HG03135 (cell line): ENCODE measurements around the gene PAXIP1.
"Not testable (repeated sequence)": the region's sequence is repeated elsewhere in the genome, so short reads cannot be mapped to it uniquely, and the experiment has no call there.

Experiments
- ATAC-seq: cut with Tn5 transposase; IDR thresholded peaks from one replicate; pipeline ENCODE4 v1.9.1; 2021; ENCODE audit warnings: mild to moderate bottlenecking, moderate library complexity; ENCODE audit not compliant: unreplicated experiment

Gene PAXIP1

DNA sequence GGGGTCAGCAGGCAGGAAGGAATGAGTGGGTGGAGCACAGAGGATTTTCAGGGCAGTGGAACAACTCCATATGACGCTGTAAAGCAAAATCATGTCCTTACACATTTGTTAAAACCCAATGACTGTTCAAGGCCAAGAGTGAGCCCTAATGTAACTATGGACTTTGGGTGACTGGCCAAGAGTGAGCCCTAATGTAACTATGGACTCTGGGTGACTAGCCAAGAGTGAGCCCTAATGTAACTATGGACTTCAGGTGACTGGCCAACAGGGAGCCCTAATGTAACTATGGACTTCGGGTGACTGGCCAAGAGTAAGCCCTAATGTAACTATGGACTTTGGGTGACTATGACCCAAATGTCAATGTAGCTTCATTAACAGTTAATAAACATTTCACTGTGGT lies 52.0 kb downstream of the PAXIP1 start:
- no peak for ATAC-seq

DNA sequence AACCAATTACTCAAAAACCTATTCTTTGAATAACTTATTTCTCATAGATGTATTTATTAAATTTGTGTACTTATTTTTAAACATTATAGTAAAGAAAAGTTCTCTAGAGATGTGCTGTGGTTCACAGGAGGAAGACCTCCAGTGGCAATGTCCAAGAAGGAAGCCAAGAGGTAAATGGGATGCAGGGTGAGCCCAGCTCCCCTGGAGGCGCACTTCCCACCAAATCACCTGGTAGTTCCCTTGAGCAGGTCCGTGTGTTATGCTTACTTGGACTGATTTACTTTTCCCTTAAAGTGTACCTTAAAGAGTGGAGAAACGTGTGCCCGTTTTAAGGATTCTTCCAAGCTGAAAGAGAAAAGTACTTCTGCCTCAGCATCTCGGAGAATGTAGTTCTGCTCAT lies 55.3 kb downstream of the PAXIP1 start:
- ATAC-seq, result no peak

DNA sequence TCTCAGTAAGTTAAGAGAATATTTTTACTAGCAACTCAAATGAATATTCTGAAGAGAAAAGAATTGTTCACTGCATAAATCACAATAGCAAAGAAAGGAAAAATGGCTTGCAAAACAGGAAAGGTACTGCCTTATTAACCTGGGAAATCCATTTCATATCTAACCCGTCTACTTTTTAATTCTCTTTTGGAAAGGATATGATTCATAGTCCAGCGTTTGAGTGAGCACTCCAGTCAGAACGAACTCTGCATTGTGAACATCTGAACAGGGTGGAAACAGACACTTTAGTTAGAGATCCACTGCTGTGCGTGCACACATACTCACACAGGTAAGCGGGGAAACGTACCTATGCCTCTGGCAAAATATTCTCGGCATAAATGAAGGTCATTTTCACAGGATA lies 56.8 kb downstream of the PAXIP1 start:
- ATAC-seq, result no peak

DNA sequence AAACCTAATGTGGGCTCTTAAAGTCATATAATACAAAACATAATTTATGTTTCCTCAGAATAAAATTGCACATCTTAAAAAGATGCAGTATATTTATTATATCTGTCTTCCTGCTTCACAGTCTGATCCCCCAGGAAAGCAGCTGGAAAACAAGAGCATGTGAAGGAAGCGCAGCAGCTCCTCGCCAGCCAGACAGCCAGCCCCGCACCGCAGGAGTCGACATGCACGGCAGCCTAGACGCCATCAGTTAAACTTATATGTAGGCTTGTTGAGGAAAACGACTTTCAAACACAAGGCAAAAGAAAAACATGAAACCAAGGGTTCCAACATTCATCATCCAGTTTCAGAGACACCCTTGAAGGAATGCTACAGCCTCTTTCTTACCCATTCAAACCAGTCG lies 59.0 kb downstream of the PAXIP1 start:
- ATAC-seq, result no peak

DNA sequence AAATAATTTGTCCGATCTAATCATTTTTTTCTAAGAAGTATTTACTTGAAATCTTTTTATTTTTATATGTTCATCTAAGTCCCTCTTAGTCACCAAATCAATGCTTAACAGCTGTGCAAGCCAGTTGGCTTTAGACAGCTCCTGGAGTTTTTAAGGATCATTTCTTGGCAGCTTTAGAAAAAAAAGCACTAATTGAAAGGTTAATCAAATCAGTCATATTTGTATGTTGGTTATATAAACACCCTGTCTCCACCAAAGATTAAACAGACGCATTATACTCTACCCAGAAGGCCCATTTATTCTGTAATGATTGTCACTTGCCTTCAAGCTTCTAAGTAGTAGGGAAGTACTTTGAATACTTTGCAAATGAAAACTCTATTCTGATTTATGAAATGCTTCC lies 60.2 kb downstream of the PAXIP1 start:
- ATAC-seq, result no peak

DNA sequence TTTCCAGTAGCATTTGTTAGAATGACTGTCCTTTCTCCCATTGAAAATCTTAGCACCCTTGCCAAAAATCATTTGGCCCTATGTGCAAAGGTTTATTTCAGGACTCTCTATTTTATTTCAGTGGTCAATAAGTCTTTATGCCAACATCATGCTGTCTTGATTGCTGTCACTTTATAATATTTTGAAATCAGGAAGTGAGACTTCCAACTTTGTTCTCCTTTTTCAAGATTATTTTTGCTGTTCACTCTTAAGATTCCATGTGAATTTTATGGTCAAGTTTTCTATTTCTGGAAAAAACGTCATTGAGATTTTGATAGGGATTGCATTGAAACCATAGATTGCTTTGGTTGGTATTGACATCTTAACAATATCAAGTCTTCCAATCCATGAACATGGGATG lies 65.1 kb downstream of the PAXIP1 start:
- no peak for ATAC-seq

DNA sequence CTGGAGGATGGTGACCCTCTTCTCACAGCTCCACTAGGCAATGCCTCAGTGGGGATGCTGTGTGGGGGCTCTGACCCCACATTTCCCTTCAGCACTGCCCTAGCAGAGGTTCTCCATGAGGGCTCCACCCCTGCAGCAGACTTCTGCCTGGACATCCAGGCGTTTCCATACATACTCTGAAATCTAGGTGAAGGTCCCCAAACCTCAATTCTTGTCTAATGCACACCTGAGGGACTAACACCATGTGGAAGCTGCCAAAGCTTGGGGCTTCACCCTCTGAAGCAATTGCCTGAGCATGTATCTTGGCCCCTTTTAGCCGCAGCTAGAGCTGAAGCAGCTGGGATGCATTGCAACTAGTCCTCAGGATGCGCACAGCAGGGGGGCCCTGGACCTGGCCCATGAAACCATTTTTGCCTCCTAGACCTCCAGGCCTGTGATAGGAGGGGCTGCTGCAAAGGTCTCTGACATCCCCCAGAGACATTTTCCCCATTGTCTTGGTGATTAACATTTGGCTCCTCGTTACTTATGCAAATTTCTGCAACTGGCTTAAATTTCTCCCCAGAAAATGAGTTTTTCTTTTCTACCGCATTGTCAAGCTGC lies 68.5 kb downstream of the PAXIP1 start:
- ATAC-seq, result not testable (repeated sequence)

DNA sequence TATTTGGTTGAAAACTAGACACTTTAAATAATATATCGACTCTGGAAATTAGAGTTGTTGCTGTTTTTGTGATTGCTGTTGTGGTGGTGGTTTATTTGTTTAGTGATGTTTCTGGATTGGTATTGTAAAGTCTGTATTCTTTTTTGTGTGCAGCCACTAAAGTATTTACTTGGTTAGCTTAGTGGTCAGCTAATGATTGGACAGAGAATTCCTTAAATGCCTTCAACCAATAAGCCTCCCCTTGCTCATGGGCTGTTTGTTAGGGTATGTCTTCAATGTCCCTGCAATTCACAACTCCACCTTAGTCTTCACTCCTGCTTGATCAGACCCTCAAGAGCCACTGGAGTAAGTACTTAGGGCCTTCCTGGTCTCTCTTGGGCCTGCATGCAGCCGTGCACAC lies 71.0 kb downstream of the PAXIP1 start:
- no peak for ATAC-seq

DNA sequence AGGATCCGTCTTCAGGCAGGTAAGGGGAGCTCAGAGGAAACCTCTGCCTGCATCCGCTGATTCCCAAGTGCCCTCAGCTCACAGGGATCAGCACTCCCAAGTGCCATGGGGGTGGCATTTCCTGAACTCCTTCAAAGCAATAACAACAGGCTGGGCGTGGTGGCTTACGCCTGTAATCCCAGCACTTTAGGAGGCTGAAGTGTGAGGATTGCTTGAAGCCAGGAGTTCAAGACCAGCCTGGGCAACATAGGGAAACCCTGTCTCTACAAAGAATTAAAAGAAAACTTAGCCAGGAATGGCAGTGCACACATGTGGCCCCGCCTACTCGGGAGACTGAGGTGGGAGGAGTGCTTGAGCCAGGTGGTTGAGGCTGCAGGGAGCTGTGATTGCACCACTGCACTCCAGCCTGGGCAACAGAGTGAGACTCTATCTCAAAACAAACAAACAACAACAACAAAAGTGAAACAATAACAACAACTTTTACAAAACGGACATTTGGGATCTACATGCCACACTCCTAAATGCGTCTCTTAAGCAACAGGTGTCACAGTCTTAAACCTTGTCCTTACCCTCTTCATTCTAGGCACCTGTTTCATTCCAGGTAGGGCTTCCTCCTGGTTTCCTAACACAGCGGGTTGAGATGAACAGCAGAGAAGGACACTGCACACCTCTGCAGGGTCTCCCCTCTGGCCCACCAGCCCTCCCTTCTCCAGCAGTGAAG lies 73.8 kb downstream of the PAXIP1 start:
- ATAC-seq, result no peak

DNA sequence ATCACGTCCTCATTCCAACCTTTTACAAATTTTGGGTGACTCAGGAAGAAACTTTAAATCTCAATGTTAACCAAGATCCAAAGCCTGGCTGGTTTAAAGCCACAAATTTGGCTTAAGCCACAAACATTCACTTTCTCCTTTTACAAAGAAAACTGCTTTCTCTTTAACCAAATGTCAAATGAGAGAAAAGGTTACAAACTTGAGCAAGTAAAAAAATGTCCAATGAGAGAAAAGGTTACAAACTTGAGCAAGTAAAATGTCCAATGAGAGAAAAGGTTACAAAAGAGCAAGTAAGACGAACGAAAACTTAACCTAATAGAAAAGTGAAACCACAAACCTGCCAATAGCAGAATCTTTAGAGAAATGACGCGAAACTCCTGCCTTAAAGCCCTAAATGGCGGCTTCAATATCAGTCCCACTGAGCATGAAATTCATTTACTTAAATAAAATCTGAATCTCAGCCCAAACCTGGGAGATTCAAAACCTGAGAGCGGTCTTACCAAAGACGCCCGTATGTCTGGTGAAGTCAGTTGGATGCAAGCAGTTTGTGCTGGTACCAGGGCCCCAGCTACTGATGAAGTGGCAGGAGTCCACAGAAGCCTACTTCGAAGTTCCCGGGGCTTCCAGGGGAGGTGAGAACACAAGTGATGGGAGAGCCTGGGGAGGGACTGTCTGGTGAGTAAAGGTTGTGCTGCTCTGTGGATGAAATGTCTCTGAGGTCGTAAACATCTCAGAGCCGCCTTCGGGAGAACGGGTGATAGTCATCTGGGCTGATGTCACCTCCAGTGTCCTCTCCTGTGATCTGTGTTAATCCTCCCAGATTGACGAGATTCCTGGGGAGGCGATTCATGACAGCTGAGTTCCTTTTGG lies 74.6 kb downstream of the PAXIP1 start:
- peak; percentile 81 for ATAC-seq

DNA sequence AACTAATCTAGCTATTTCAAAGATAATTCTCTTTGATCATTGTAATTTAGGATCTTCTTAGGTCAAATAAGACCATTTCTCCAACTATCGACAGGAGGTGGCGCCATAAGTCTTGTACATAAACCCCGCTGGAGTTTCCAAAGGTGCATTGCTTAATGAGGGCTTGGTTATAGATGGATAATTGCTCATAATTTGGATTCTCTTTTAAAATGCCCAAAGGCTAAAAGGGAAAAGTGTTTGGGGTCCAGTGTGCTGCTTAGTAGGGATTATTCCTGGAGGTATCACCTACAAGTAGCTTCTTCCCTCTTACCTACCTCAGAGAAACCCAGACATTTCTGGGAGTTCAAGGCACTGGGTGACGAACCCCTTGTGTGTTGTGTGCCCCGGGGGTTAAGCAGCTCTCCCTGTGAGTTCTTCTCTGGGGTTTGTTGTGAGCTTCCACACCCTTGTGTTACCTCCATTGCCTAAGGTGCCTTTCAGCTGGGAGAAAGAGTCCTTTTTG lies 75.2 kb downstream of the PAXIP1 start:
- ATAC-seq, result peak; percentile 51

DNA sequence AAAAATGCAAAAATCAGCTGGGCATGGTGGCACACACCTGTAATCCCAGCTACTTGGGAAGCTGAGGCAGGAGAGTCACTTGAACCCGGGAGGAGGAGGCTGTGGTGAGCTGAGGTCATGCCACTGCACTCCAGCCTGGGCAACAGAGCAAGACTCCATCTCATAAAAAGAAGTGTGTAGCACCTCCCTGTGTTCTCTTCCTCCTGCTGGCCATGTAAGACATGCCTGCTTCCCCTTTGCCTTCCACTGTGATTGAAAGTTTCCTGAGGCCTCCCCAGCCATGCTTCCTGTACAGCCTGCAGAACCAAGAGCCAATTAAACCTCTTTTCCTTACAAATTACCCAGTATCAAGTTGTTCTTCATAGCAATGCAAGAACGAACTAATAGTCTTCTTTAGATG lies 80.5 kb downstream of the PAXIP1 start:
- not testable (repeated sequence) for ATAC-seq

DNA sequence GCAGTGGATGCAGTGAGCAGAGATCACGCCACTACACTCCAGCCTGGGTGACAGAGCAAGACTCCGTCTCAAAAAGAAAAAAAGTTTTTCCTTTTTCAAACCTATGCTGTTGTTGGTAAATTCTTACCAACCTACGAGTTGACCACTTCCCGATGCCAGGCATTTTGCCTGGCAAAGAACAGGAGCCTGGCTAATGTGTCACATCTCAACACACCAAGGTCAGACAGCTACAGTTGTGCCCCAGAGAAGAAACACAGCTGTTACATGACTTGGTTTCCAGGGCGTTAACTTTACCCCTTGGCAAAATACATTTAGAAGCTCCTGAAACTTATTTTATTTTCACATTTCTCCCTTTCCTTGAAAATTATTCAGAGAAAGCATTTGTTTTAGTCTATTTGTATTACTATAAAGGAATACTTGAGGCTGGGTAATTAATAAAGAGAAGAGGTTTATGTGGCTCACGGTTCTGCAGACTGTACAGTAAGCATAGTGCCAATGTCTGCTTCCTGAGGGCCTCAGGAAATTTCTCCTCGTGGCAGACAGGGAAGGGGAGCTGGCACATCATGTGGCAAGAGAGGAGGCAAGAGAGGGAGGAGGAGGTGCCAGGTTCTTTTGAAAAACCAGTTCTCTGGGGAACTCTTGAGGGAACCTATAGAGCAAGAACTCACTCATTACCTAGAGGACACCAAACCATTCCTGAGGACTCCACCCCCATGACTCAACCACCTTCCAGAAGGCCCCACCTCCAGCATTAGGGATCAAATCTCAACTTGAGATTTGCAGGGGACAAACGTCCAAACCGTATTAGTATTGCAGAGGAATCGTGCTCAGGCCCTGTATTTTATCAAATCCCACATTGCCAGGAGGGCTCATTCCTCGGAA lies 83.3 kb downstream of the PAXIP1 start:
- no peak for ATAC-seq

DNA sequence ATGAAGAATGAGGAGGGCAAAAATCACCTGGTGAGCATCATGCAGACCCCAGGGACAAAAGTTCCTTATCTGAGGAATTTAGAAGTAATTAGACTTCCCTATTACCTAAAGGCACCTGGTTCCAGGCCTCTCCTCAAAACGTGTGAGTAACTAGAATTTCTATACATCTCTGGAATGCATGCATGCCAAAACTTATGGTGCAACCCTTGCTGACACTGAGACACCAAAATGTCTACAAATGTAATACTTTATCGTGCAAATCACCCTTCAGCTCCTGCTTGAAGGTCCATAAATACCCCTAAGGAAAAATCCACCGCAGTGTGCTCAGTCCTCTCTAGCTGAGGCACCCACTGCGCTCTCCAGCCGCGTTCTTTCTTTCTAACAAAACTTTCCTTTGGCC lies 84.2 kb downstream of the PAXIP1 start:
- no peak for ATAC-seq

DNA sequence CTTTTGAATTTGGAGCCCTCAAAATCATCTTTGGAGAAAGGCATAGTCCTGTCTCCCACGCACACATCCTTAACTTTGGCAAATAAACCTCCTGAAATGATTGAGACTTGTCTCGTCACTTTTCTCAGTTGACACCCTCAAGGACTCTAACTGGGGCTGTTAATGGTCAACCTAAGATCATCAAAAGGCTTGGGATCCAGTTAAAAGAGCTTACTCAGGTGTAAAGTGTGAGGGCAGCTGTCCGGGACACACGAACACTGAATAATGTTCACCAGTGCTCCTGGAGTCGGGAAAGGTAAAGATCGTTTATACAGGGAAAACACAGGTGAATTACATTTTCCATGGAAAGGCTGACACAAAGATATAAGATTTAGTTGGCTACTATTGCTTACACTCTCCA lies 84.7 kb downstream of the PAXIP1 start:
- ATAC-seq, result no peak

DNA sequence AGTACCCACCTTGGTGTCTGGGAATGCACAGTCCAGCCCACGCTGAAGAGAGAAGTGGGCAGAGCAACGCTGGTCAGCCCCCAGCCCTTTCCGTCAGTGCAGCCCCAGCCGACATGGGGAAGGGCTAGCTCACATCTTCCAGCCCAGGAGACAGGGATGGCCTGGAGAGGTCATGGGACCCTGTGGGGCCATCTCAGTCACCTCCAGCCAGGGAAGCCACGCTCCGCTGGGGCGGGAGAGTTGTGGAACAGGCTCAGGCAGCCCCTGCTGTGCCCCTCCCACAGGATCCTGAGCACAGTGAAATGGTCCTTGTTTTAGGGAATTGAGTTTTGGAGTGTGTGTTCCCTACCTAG lies 85.1 kb downstream of the PAXIP1 start:
- no peak for ATAC-seq

DNA sequence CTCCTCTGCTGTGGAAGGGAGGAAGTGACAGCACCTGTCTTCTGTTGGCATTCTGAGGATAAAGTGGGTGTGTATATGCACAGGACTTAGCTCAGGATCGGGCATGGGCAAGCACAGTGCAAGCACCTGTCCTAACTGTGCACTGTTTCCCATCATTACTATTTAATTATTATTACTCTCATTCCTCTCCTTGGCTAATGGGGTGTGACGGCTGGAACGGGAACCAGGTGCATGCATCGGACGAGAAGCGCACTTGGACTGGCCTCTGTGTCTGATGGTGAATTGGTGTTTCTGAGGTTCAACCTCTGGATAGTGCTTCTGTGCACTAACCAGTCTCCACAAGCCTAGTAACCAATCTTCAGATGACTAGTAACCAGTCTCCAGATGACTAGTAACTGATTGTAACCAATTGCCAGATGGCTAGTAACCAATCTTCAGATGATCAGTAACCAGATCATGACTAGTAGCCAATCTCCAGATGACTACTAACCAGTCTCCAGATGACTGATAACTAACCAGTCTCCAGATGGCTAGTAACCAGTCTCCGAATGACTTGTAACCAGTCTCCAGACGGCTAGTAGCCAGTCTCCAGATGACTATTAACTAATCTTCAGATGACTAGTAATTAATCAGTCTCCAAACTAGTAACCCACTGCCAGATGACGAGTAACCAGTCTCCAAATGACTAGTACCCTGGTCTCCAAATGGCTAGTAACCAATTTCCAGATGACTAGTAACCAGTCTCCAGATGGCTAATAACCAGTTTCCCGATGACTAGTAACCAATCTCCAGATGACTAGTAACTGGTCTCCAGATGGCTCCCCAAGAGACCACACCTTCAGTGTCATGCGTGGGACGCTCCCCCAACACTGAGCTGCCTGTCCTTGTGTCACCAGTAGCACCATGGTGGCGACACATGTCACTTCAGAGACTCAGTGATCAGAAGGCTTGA lies 85.8 kb downstream of the PAXIP1 start:
- no peak for ATAC-seq

DNA sequence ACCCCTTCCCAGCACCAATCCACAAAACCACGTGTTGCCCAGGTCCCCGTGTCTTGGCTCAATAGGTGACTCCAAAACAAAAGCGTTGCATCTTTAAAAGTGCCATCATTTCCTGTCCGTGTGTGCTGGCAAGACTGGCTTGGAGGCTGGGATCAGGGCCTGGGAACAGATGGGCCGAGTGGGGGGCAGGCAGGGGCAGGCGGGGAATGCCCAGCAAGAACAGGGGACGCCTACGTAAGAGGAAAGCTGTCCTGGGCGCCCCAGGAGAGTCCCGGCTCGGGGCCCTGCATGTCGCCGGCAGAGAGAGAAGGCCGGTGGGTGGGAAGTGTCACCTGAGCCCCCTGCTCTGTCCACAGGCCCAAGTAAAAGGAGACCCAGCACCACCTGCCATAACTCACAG lies 86.5 kb downstream of the PAXIP1 start:
- ATAC-seq, result no peak

DNA sequence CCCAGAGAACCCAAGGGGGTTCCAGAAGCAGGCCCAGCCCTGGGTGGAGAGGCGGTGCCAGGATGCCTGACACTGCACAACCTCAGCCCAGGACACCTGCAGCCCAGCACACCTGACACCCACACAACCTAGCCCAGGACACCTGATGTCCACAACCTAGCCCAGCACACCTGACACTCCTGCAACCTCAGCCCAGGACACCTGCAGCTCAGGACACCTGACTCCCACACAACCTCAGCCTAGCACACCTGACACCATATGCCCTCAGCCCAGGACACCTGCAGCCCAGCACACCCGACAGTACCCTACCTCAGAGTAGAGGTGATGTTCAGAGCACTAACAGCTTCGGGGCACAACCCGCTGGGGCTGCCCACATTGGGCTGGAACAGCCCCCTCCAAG lies 87.3 kb downstream of the PAXIP1 start:
- ATAC-seq, result no peak

DNA sequence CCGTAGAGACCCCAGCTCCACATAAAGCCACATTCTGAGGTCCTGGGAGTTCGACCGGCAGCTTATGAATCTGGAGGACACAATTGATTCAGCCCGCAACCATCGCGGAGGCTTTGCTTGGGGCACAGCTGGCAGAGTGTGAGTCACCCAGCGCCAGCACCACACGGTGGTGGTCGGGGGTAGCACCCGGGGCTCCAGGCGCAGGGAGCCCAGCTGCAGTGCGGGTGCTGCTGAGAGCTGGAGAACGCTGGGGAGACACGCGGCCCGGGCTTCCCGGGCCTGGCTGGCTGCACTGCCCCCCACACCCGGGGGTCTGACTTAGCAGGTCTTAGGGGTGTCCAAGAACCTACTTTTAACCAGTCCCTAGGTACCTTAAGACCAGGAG lies 87.9 kb downstream of the PAXIP1 start:
- ATAC-seq, result no peak
